ENCODE measurements around the gene IL15RA.

Gene IL15RA

DNA sequence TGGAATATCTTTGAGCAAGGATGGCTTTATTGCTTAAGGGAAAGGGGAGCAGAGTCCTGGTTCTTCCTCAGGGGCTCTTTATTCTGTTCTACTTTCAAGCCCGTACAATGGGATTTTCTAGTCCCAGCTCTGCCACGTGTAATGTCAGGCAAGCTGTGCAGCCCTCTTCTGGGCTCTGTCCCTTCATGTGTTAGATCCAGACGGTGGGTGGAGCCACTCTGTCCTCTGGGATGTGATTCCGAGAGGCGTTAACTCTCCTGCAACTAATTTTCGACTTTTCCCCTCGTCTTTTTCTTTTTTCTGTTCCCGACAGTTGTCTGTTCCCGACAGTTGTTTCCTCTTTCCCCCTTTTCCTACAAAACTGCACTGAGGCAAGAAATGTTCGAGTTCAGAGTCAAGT is 52.5 kb downstream of the IL15RA start:
- H3K4me3 ChIP-seq (replicated peaks; ENCODE audit: low read depth, low read length), result no peak overlapping the region
- H3K27me3 ChIP-seq (replicated peaks; ENCODE audit: control insufficient read depth, insufficient read depth, low read length), result no peaks in the 10 kb centered on the region
- no peak for DNase-seq (ENCODE audit: extremely low read depth, insufficient read length)
- TF ChIP-seq CTCF (IDR thresholded peaks at IDR 0.05; ENCODE audit: insufficient read depth, low read length, poor library complexity, severe bottlenecking), result no peak
- H3K36me3 ChIP-seq (ENCODE audit: control insufficient read depth, insufficient read depth, low read length), result peaks cover 48% of the 10 kb centered on the region

DNA sequence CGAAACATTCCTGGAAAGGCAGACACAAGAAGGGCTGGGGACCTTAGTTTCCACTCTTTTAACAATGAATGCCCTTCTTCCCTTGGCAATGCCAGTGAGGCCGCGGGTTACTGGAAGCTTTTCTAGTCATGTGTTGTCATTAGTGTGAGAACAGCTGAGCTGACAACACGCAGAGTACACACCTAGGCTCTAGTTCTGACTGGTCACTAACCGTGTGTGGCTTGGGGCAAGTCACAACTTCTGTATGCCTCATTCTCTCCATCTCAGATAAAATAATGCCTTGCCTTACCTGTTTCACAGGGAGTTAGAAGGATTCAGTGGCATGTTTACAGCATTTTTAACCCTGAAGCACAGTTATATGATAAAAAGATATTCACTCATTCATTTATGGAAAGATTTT is 55.6 kb downstream of the IL15RA start:
- no peak for TF ChIP-seq CTCF (IDR thresholded peaks at IDR 0.05; ENCODE audit: insufficient read depth, low read length, poor library complexity, severe bottlenecking)
- Histone ChIP-seq H3K36me3 (ENCODE audit: control insufficient read depth, insufficient read depth, low read length) (peaks cover 44% of the 10 kb centered on the region), H3K4me3 (replicated peaks; ENCODE audit: low read depth, low read length) (no peak overlapping the region), H3K27me3 (replicated peaks; ENCODE audit: control insufficient read depth, insufficient read depth, low read length) (no peaks in the 10 kb centered on the region)
- no peak for DNase-seq (ENCODE audit: extremely low read depth, insufficient read length)

DNA sequence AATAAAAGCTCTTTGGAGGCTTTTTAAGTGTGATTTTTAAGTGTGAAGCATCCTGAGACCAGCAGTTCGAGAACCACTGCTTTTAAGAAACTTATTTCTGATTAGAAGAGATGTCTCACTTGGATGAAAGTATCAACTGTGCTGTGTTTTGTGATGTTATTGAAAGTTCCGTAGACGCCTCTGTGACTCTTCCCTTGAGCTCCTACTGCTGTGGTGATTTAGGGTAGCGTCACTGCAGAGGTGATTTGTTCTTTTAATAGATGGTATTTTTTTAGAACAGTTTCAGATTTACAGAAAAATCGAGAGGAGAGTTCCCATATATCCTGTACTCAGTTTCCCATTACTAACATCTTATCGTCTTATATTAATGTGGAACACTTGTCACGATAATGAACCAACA is 57.8 kb downstream of the IL15RA start:
- no peak for TF ChIP-seq CTCF (IDR thresholded peaks at IDR 0.05; ENCODE audit: insufficient read depth, low read length, poor library complexity, severe bottlenecking)
- no peak for DNase-seq (ENCODE audit: extremely low read depth, insufficient read length)
- H3K4me3 ChIP-seq (replicated peaks; ENCODE audit: low read depth, low read length), result no peak overlapping the region
- peaks cover 45% of the 10 kb centered on the region for H3K36me3 ChIP-seq (ENCODE audit: control insufficient read depth, insufficient read depth, low read length)
- H3K27me3 ChIP-seq (replicated peaks; ENCODE audit: control insufficient read depth, insufficient read depth, low read length), result no peaks in the 10 kb centered on the region

DNA sequence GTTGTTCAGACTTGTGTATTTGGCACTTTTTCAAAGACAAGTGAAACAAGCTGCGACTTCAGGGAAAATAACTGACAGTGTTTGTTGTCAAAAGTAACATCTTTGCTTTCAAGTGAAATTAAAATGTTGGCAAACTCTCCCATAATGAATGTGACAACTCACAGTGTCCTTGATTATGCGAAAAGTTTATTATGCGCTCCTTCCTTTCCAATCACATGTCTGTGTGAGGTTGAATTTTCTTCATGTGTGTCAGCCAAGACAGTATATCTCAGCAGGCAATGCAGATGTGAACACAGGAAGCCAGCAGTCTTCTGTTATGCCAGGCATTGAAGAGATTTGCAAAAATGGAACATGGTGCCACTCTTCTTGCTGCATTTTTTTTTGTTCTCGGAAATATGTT is 58.6 kb downstream of the IL15RA start:
- Histone ChIP-seq H3K27me3 (replicated peaks; ENCODE audit: control insufficient read depth, insufficient read depth, low read length) (no peaks in the 10 kb centered on the region), H3K4me3 (replicated peaks; ENCODE audit: low read depth, low read length) (no peak overlapping the region), H3K36me3 (ENCODE audit: control insufficient read depth, insufficient read depth, low read length) (peaks cover 45% of the 10 kb centered on the region)
- TF ChIP-seq CTCF (IDR thresholded peaks at IDR 0.05; ENCODE audit: insufficient read depth, low read length, poor library complexity, severe bottlenecking), result no peak
- DNase-seq (ENCODE audit: extremely low read depth, insufficient read length), result no peak

DNA sequence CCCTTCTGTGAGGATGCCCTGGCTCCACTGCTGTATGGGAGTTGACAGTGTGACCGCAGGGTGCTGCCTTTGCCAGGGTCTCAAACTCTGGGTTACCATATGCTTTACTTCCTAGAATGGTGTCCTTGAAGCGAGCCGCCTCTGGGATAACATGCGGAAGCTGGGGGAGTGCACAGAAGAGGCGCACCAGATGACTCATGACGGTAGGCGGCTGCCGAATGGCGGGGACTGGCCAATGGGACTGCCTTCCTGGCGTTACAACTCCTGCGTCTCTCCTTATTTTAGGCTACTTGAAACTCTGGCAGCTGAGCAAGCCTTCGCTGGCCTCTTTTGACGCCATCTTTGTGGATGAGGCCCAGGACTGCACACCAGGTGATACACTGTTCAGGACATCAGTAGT is 60.0 kb downstream of the IL15RA start:
- no peak for DNase-seq (ENCODE audit: extremely low read depth, insufficient read length)
- no peak overlapping the region for H3K4me3 ChIP-seq (replicated peaks; ENCODE audit: low read depth, low read length)
- no peaks in the 10 kb centered on the region for H3K27me3 ChIP-seq (replicated peaks; ENCODE audit: control insufficient read depth, insufficient read depth, low read length)
- H3K36me3 ChIP-seq (ENCODE audit: control insufficient read depth, insufficient read depth, low read length), result peaks cover 47% of the 10 kb centered on the region
- no peak for TF ChIP-seq CTCF (IDR thresholded peaks at IDR 0.05; ENCODE audit: insufficient read depth, low read length, poor library complexity, severe bottlenecking)

GRCh38 chr10:5915451-5915850 is 61.9 kb downstream of the IL15RA start:
- Histone ChIP-seq H3K36me3 (ENCODE audit: control insufficient read depth, insufficient read depth, low read length) (peaks cover 42% of the 10 kb centered on the region), H3K27me3 (replicated peaks; ENCODE audit: control insufficient read depth, insufficient read depth, low read length) (no peaks in the 10 kb centered on the region), H3K4me3 (replicated peaks; ENCODE audit: low read depth, low read length) (no peak overlapping the region)
- DNase-seq (ENCODE audit: extremely low read depth, insufficient read length), result no peak
- no peak for TF ChIP-seq CTCF (IDR thresholded peaks at IDR 0.05; ENCODE audit: insufficient read depth, low read length, poor library complexity, severe bottlenecking)

Measured in GM06990 (cell line).